Measurements from ENCODE around the gene ELF3.
A peak's percentile ranks its signal among the peaks of the same experiment; 100 is the strongest.
"Not testable (repeated sequence)": the region's sequence is repeated elsewhere in the genome, so short reads cannot be mapped to it uniquely, and the experiment has no call there.

Gene ELF3

DNA sequence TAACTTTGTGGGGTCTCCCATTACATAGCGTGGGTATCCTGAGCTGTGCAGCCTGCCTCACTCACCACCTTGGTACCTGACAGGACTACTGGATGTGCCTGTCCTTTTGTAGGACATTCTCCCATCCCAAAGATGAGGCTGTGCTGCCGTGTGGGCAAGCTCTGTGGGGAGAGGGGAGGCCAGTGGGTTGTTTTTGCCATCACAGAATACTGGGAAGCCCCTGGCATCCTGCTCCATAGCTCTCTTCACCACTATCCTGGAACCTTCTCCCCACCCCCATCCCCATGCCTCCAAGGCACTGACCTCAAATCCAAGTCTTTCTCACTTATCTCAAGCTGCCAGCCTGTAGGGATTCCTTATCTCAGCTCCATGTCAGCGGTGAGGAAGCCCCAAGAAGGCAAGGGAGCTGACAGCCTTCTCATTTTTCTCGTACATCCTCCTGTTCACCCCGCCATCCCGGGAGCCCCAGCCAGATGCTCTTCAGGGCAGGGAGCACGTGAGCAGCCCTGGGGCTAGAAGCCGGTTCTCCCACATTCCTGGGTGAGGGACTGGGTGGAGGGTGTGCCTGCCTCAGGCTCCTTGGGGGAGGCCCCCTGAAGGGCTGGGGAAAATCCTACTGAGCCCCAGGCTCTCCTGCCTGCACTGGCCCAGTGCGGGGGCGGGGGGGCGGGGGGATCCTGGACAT is 2.4 kb upstream of the ELF3 start:
- no peak for DNase-seq

DNA sequence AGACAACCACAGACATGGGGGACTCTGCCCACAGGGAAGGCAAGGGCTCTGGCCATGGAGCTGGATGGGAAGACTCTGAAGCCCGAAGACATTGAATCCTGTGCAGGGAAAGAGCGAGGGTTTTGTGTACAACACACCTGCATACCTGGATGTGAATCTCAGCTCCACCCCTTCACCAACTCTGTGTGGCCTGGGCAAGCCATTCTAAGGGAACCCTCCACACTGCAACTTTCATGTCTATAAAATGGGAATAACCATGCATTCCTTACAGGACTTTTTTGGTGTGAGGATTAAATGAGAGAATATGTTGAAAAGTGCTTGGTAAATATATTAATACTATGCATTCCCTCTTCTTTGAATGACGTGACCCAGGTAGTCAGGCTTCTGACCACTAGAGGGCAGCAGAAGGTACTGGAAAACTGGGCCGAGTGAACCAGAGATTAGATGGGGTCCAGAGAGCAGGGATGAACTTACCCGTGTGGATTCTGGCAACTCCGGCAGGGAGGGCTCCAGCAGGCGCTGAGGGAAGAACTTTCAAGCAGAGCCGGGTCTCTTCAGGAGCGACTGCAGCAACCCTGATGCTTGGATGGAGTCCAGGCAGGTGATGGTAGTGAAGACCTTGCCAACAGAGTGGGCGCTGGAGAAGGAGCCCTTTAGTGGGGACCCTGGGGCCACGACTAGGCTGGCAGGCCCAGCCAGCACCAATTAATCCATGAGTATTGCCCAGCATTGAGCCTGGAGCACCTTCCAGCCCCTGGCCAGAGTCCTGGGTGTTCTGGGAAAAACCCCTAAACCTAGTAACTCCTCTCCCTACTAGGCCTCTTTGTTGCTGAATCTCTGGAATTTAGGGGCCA is 834 bp upstream of the ELF3 start:
- peak in 52 of 58 donors; percentile 17 to 83 (median 52) for DNase-seq

DNA sequence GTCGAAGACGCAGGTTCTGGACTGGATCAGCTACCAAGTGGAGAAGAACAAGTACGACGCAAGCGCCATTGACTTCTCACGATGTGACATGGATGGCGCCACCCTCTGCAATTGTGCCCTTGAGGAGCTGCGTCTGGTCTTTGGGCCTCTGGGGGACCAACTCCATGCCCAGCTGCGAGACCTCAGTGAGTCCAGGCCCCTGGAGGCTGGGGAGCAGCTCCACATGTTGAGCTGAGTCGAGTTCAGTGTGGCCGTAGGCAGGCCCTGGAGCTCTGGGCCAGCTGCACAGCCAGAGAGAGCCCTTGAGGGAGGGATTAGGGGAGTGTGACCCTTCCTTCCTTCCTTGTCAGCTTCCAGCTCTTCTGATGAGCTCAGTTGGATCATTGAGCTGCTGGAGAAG is 1.6 kb downstream of the ELF3 start:
- no peak for DNase-seq

DNA sequence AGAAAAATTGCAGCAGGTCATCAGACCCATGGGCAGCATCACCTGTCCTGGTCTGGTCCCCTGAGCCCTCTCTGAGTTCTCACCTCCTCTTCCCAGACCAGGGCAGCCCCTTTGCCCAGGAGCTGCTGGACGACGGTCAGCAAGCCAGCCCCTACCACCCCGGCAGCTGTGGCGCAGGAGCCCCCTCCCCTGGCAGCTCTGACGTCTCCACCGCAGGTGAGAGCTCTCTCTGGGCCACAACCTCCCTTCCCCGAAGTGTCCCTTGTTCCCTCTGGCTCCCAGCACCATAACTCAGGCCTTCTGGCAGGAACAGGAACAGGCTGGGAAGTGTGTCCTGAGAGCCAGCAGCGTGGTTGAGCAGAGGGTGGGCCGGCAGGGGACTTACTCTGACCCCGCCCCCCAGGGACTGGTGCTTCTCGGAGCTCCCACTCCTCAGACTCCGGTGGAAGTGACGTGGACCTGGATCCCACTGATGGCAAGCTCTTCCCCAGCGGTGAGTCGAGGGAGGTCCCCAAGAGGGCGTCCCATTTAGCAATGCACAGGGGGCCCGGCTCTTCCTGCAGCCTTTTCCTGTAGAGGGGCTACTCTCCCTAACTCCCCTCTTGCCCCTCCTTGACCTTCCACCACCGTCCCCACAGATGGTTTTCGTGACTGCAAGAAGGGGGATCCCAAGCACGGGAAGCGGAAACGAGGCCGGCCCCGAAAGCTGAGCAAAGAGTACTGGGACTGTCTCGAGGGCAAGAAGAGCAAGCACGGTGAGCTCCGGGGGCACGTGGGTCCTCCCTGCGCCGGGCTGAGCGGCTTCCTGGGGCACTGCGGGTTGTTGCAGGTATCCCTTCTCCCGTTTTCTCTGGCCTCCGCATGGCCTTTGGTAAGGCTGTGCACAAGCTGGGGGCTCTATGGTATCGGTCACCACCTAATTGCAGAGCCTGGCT is 2.4 kb downstream of the ELF3 start:
- DNase-seq, result no peak

DNA sequence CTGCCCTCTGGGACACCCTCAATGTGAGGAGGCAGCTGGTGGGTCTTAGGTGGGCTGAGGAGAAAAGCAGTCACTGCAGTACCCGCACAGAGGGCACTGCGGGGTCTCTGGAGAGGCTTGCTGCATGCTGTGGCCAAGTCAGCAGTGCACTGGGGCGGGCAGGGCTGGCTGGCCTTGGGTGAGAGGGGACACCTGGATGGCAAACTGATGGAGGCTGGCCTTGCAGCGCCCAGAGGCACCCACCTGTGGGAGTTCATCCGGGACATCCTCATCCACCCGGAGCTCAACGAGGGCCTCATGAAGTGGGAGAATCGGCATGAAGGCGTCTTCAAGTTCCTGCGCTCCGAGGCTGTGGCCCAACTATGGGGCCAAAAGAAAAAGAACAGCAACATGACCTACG is 3.2 kb downstream of the ELF3 start:
- no peak for DNase-seq

DNA sequence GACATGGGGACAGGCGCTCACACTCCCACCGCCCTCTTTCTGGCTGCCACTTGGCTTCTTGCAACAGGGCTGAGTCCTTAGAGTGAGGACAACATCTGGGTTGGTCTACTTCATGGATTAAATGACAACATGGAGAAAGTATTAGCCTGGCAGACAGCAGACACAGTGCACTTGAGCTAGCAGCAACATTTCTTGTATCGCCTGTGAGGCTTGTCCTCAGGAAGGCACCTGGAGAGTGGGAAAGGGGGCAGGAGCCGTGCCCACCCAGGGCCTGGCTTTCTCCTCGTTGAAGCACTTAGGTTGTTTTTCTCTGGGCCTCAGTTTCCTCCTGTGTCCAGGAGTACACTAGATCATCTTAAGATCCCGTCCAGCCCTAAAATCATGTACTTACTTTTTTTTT is 3.7 kb downstream of the ELF3 start:
- no peak for DNase-seq

DNA sequence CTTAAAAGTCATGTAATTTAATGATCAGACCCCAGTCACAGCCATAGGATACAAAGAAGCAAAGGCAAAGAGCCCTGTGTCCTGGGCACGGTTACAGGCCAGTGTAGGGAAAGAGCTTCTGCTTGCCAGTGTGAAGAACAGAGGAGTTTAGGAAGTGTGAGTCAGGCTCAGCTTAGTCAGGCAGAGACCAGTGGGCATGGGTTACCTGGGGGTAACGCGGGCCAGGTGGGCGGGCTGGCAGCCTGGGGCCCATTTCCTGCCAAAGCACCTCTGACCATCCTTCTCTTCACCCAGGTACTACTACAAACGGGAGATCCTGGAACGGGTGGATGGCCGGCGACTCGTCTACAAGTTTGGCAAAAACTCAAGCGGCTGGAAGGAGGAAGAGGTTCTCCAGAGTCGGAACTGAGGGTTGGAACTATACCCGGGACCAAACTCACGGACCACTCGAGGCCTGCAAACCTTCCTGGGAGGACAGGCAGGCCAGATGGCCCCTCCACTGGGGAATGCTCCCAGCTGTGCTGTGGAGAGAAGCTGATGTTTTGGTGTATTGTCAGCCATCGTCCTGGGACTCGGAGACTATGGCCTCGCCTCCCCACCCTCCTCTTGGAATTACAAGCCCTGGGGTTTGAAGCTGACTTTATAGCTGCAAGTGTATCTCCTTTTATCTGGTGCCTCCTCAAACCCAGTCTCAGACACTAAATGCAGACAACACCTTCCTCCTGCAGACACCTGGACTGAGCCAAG is 4.7 kb downstream of the ELF3 start:
- no peak for DNase-seq

DNA sequence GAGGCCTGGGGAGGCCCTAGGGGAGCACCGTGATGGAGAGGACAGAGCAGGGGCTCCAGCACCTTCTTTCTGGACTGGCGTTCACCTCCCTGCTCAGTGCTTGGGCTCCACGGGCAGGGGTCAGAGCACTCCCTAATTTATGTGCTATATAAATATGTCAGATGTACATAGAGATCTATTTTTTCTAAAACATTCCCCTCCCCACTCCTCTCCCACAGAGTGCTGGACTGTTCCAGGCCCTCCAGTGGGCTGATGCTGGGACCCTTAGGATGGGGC is 5.2 kb downstream of the ELF3 start:
- no peak for DNase-seq

DNA sequence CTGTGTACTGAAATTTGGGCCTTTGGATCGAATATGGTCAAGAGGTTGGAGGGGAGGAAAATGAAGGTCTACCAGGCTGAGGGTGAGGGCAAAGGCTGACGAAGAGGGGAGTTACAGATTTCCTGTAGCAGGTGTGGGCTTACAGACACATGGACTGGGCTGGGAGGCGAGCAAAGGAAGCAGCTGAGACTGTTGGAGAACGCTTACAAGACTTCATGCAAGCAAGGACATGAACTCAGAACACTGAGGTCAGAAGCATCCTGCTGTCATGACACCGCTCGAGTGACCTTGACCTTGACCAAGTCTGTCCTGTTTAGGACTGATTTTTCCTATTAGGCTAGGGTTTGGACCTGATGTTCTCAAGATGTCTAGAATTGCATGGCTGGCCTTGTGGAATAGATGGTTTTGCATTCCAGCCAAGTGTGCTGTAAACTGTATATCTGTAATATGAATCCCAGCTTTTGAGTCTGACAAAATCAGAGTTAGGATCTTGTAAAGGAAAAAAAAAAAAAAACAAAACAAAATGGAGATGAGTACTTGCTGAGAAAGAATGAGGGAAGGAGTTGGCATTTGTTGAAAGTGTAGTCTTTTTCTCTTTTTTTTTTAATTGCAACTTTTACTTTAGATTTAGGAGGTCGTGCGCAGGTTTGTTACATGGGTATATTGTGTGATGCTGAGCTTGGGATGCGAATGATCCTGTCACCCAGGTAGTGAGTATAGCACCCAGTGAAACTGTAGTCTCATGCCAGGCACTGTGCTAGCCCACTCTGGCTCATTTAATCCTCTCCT is 5.8 kb downstream of the ELF3 start:
- no peak for DNase-seq

DNA sequence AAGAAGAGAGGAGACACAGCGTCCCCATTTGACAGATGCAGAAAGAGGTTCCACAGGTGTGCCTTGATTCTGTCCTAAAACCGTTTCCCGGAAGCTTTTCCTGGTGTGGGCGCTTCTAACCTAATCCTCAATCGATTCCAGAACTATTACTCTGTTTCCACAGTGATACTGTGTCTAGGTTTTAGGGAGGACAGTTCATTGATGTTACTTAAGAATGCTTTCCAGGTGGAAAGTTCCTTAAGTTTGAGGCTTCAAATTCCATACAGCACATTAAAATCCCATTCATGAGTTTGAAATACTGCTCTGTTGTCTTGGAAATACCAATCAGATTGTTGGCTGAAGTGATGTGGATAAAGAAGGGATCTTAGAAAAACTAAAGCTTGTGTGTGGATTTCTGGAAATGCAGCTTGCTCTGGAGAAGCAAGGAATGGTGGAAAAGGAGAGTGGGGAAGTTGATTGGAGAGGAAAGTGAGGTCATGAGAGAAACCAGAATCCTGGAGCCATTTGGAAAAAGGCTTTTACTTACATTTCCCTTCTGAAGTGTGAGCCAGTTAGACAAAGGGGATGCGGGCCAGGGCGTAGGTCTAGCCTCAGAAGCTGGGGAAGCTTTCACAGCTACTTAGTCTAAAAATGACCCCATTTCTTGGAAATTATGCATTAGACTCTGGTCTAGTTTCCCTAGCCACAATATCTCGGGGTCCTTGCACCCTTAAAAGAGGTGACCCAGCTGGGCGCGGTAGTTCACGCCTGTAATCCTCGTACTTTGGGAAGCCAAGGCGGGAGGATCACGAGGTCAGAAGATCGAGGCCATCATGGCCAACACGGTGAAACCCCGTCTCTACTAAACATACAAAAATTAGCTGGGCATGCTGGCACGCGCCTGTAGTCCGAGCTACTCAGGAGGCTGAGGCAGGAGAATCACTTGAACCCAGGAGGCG is 6.7 kb downstream of the ELF3 start:
- no peak for DNase-seq

DNA sequence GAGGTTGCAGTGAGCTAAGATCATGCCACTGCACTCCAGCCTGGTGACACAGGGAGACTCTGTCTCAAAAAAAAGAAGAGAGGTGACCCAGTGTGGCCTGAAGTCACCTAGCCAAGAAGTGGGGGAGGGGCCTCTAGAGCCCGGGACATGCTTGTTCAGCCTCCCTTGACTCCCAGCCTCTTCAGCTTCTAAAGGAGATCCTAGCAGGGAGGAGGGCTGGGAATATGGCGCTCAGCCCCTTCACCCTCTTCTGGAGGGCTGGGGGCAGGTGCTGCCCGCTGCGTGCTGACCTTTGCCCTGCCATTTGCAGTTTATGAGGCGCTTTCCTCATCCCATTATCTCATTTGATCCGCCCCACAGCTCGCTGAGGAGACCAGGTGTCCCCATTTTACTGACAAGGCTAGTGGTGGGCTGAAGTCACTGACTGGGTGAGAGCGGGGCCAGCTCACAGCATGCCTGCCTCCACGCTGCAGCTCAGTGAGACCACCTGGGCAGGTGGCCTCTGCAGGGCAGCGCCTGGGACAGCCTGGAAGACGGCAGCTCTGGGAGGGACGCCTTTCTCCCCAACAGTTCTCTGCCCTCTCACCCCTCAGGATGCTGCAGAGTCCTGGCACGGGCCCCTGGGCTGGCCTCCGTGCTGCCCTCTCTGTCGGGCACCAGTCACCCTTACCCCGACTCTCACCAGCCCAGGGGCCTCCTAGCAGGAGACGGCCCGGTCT is 7.5 kb downstream of the ELF3 start:
- no peak for DNase-seq

DNA sequence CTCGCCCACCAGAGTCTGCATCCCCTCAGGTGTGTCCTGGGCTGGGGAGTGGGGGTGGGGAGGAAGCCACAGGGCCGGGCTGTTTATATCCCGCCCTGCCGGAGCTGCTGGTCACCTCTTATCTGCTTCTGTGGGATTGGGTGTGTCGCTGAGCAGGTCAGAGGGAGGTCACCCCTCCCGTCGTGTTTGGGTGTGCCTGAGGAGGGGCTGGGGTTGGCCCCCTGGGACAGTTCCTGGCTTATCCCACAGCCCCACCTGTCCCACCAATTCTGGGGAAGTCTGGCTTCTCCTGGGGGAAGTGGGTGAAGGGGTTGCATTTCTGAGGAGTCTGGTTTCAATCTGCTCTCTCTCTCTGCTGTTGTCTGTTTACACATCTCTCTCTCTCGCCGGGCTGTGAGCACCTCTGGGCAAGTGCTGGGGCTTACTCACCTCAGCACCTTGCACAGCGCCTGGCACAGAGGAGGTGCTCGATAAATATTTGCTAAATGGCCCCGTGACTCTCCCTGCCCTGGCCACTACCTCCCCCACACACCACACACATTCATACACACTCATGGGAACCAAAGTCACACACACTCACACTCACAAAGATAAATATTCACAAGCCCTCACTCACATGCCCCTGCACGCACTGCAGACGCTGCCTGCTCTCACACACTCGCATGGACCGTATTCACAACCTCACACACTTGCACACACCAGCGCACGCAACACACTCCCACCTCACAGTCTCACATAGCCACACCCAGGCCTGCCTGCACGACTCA is 8.3 kb downstream of the ELF3 start:
- no peak for DNase-seq

DNA sequence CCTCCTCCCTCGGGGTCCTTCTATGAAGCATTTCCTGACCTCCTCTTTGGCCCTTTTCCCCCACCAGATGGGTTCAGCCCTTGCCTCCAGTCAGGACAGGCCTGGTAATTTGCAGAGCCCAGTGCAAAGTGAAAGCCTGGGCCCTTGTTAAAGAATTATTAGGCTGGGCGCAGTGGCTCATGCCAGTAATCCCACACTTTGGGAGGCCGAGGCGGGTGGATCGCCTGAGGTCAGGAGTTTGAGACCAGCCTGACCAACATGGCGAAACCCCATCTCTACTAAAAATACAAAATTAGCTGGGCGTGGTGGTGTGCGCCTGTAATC is 8.8 kb downstream of the ELF3 start:
- not testable (repeated sequence) for DNase-seq

DNA sequence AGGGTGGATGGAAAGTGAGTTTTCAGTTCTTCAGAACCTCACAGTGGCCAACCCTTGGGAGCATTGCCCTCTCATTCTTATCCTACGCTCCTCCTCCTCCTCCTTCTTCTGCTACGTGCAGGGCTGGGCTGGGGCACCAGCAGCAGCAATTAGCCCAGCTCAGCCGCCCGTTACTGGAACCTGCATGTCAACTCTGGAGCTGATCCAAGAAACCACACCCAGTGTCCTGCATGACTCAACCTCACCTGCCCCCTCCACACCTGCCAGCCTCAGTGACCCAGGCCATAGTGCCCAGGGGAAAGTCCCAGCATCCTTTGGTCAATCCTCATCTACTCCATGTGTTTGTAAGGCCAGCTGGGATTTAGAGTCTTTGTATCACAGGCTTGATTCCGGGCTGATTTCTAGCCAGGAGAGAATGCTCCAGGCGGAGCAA is 12.6 kb downstream of the ELF3 start:
- peak in 3 of 58 donors; percentile 22 to 37 (median 24) for DNase-seq

DNA sequence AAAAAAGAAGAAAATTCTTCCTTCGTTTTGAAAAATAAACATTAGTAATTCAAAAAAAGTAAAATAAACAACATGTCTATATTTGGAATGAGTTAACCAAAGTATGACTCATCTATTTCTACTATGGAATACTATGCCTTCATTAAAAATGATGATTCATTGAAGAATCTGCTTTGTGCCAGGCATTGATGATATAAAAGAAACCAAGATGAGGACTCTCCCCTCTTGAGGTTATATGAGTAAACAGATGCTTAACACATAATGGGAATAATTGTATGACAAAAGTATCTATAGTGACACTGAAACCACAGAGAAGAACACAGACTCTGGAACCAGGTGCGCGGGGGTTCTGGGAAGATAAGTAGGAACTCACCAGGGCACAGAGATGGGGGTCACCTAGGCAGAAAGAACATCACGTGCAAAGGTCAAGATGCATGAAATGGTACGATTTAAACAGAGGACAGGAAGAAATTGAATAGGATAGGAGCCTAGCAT is 18.8 kb downstream of the ELF3 start:
- DNase-seq, result no peak

DNA sequence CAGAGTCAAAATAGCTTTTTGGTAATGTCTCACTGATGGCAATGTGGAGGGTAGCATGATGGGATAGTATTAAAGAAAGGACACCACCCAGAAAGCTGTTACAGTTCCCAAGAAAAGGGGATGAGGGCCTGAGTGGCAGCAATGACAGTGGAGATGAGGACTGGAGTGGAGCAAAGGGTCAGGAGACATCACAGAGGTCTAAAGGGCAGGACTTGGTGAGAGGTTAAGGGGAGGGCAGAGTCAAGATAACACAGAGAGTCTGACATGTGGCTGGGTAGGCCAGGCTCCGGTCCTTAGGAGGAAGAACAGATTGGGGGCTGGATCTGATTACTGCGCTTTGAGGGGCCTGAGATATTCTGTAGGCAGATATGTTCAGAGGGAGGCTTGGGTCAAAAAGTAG is 19.3 kb downstream of the ELF3 start:
- no peak for DNase-seq

DNA sequence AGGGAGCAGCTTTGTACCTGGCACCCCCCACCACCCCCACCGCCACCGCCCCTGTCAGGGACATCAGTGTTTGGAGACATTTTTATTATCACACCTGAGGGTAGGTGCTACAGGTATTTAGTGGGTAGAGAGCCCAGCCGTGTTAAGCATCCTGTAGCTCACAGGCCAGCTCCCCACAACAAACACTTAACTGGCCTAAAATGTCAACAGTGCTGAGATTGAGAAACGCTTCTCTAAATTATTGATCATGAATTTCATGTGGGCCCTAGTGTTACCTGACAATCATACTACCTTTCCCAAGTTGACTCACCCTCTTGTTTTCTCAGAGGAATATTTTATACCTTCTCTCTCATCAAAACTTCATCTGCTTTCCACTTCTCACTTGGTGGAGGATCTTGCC is 21.4 kb downstream of the ELF3 start:
- no peak for DNase-seq
